Subcutaneous adipose tissue (tissue), 4 donors: Measurements from ENCODE around the gene UCHL5. TPM values are rescaled to one million over a fixed set of nuclear protein-coding genes. Genes with fewer than 3 reads are reported as not detected.

ENCODE experiments used
- total RNA-seq, 4 donors: library from RNA; depleted of rRNA; stranded (reverse); fragments of >200 nt; gene quantifications; one replicate each; pipeline ENCODE4 v1.1.0, GENCODE V29; 2016
- TF ChIP-seq, protein P1 (sequence below): fragments of 450-650 bp; IDR thresholded peaks from one replicate; pipeline ENCODE4 v1.5.1; 2016; ENCODE audit warnings: low read depth, mild to moderate bottlenecking, control low read depth, antibody characterized with exemption, moderate library complexity

The UCHL5 gene
- total RNA-seq, 4 donors from 2014 or later, result 29.2 to 42.6 (median 34.0) TPM

DNA sequence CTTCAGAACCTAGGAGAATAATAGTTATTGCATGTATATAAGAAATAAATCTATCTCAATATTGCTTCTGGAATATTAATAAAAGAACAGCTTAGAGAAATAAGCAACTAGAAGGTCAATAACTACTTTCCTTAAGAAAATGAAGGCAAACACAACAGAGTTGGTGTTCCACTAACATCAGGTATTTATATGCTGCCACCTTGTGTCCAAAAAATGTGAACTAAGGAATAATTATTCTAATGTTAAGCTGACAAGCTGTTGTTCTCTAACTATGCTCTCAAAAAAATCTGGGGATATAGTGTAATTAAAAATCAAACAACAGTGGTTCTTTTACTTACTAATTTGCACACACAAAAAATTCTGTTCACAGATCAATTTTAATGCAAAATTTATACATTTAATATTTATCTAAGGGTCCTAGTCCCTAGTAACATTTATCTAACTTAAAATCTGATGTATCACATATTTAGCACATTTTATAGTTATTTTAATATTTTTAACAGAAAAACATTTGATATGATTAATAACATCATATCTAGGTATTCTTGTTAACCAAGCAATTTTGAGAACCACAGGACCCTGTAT lies 39.6 kb downstream of the UCHL5 start:
- TF ChIP-seq, protein P1, sequence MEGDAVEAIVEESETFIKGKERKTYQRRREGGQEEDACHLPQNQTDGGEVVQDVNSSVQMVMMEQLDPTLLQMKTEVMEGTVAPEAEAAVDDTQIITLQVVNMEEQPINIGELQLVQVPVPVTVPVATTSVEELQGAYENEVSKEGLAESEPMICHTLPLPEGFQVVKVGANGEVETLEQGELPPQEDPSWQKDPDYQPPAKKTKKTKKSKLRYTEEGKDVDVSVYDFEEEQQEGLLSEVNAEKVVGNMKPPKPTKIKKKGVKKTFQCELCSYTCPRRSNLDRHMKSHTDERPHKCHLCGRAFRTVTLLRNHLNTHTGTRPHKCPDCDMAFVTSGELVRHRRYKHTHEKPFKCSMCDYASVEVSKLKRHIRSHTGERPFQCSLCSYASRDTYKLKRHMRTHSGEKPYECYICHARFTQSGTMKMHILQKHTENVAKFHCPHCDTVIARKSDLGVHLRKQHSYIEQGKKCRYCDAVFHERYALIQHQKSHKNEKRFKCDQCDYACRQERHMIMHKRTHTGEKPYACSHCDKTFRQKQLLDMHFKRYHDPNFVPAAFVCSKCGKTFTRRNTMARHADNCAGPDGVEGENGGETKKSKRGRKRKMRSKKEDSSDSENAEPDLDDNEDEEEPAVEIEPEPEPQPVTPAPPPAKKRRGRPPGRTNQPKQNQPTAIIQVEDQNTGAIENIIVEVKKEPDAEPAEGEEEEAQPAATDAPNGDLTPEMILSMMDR, result no peak

DNA sequence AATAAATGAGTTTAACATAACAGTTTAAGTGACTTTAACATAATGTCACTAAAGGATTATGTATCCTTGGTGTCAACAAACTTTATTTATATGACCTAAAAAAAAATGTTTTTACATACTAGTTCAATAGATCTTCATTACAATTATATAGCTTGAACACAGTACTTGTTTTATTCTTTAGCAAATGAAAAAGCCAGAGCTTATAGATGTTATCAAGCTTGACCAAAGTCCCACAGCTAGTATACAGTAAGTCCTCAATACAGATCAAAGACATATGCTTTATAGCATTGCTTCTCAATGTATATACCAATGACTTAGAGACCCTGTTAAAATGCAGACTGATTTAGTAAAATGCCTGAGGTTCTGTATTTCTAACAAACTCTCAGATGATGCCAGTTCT lies 42.4 kb downstream of the UCHL5 start:
- TF ChIP-seq, protein P1, result no peak

DNA sequence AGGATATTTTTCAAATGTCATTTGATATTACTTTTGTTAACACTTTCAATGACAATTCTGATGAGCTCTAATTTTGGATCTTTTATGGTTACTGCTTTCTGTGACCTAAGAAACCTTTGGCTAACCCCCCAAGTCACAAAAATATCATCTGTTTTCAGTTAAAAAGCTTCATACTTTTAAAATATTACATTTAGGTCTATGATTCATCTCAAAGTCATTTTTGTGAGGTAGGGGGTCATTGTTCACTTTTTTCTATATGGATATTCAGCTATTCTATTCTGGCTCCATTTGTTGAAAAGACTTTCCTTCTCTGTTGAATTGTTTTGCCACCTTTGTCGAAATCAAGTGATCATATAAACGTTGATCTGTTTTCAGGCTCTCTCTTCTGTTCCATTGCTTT lies 44.8 kb downstream of the UCHL5 start:
- TF ChIP-seq, protein P1, result no peak

DNA sequence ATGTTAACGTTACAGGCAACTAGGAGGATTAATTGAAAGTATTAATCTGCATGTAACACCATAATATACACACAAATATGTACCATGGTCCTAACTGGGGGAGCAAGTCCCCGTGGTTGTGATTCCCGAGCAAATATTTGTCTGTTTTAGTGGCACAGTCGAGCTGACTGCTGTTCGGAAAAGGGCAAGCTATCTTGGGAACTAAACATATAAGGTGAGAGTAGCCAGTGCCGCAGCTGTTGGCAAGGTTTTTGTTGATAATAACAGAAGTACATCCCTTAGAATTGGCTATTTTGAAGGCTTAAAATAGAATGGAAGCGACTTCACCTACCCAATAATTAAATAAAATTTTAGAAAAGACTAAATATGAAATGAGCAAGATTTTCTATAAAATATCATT lies 45.5 kb downstream of the UCHL5 start:
- TF ChIP-seq, protein P1, result no peak

DNA sequence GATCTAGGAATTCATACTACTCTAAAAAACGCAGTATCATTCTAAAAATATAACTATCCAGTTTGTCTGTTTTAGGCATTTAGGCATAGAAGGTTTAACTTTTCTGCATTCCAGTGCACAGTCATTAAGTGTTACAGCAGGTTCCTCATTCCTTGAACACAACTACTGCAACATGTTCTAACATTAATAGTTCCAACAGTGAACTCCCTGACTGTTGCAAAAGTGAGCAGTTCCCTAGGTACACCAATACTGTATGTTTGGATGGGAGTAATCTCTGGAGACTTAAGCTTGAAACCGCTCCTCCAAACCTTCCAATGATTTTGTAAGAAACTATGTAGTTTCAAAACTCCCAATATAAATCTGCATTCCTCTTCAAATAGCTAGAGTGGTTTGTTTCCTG lies 46.2 kb downstream of the UCHL5 start:
- TF ChIP-seq, protein P1, result no peak

DNA sequence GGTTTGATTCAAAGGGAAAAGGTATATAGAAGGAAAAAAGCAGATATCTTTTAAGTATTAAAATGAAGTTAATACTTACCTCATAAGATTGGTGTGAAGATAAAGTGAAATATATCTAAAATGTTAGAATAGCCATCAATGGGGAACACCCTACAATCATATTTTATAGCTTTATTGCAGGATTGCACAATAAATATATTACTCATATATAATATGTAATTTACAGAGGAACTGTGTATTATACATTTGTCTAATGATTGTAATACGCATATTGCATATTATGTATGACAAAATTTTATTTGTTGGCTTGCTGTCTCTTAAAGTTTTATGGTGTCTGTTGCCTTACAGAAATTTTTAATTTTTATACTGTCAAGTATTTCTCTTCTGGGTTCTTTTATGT lies 47.8 kb downstream of the UCHL5 start:
- TF ChIP-seq, protein P1, result no peak

DNA sequence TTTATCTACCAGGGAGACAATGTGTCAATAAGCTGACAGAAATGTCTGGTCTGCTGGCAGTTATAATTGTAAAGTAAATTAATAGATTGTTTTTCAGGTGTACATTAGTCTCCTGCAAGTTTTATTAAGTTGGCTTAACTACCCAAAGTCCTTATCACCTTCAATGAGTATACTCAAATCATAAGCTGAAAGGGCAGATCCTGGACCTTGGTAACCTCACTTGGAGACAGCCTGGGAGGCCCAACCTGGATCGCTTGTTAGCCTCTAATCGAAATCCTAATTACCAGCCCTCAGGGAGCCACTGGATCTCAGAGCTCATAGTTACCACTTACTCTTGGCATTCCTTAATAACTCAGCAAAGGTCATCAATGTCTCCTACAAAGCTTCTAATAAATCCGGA lies 49.7 kb downstream of the UCHL5 start:
- TF ChIP-seq, protein P1, result no peak

DNA sequence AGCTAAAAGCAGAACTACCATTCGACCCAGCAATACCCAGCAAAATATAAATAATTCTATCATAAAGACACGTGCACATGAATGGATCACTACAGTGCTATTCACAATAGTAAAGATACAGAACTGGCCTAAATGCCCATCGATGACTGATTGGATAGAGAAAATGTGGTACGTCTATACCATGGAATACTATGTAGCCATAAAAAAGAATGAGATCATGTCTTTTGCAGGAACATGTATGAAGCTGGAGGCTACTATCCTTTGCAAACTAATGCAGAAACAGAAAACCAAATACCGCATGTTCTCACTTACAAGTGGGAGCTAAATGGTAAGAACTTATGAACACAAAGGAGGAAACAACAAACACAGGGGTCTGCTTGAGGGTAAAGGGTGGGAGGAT lies 53.4 kb downstream of the UCHL5 start:
- TF ChIP-seq, protein P1, result no peak
